Tibial nerve (tissue), 4 donors: Measurements from ENCODE around the gene KLHL22. TPM values are rescaled to one million over a fixed set of nuclear protein-coding genes. Genes with fewer than 3 reads are reported as not detected.
"Not testable (repeated sequence)": the region's sequence is repeated elsewhere in the genome, so short reads cannot be mapped to it uniquely, and the experiment has no call there.

ENCODE experiments used
- DNase-seq, 2 donors: peaks; one replicate each; pipeline ENCODE4 v3.0.0-alpha.2; 2019; ENCODE audit warnings: low spot score in 2 of 2
- H3K27ac ChIP-seq, 4 donors: fragments of 200-600 bp; sonication (generic) in 3 of 4; one replicate each; pipeline ENCODE4 v1.5.1; 2017 to 2019; ENCODE audit warnings: mild to moderate bottlenecking in 1 of 4
- H3K27me3 ChIP-seq, 2 donors: fragments of 200-600 bp; sonication (generic) in 1 of 2; one replicate each; pipeline versions ENCODE4 v1.5.1 to v1.6.0; 2017 to 2019
- H3K36me3 ChIP-seq, 3 donors: fragments of 200-600 bp; sonication (generic); one replicate each; pipeline ENCODE4 v1.5.1; 2018 to 2019
- H3K4me1 ChIP-seq, 4 donors: fragments of 200-600 bp; sonication (generic) in 3 of 4; one replicate each; pipeline ENCODE4 v1.5.1; 2017 to 2019
- H3K4me3 ChIP-seq, 4 donors: fragments of 200-600 bp; sonication (generic) in 3 of 4; one replicate each; pipeline ENCODE4 v1.5.1; 2017 to 2019; ENCODE audit warnings: mild to moderate bottlenecking in 1 of 4, moderate library complexity in 1 of 4
- H3K9me3 ChIP-seq, 4 donors: fragments of 200-600 bp; sonication (generic) in 3 of 4; one replicate each; pipeline ENCODE4 v1.5.1; 2017 to 2019
- CTCF ChIP-seq, 5 experiments: fragments of 200-600 bp in 3 of 5; fragments of 450-650 bp in 2 of 5; sonication (generic) in 3 of 5; IDR thresholded peaks; one replicate each; pipeline ENCODE4 v1.5.1; 2016 to 2019; ENCODE audit warnings: antibody characterized with exemption in 5 of 5, mild to moderate bottlenecking in 3 of 5, moderate library complexity in 2 of 5
- EP300 ChIP-seq, 2 donors: sonication (generic); formaldehyde crosslinking; IDR thresholded peaks; one replicate each; pipeline ENCODE4 v1.6.1; 2017; ENCODE audit warnings: antibody characterized with exemption in 2 of 2, mild to moderate bottlenecking in 1 of 2
- POLR2A ChIP-seq, 2 donors: fragments of 450-650 bp; IDR thresholded peaks; one replicate each; pipeline ENCODE4 v1.6.1; 2017; ENCODE audit warnings: antibody characterized with exemption in 2 of 2, mild to moderate bottlenecking in 2 of 2, moderate library complexity in 2 of 2
- WGBS, 2 donors: methylation state at CpG; one replicate each; pipeline ENCODE4 v1.1.5; 2018; 5-methylcytosine and 5-hydroxymethylcytosine counted together
- total RNA-seq, 4 donors: library from RNA; depleted of rRNA; stranded (reverse); fragments of >200 nt; gene quantifications; one replicate each; pipeline ENCODE4 v1.1.0, GENCODE V29; 2016

KLHL22 gene
- total RNA-seq, 4 donors from 2014 or later, result 31.6 to 50.4 (median 41.4) TPM

DNA sequence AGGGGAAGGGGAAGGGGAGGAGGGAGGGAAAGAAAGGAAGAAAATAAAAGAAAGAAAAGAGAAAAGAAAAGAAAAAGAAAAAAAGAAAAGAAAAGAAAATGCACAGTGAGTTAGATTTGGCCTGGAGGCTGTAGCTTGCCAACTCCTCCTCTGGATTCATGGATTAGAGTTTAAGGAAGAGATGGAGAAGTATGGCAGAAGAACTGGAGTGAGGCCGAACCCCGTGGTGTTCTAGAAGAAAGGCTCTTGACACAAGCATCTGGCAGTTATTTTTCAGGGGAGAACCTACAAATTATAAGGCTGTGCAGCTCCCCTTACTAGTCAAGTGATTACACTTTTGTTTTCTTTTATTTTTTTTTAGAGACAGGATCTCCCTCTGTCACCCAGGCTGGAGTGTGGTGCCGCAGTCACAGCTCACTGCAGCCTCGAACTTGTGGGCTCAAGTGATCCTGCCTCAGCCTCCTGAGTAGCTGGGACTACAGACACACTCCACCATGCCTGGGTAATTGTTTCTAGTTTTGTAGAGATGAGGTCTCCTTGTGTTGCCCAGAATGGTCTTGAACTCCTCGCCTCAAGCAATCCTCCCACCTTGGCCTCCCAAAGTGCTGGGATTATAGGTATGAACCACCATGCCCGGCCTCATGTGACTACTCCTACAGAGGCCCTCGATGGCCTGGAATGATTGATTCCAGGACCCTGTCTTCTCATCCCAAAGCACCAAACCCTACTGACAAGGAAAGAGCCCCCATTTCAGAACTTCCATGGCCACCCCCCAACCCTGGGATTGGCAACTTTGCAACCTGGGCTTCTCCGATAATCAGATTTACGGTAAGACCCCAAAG, 82.2 kb downstream of the KLHL22 start:
- H3K27ac ChIP-seq, result no peak overlapping the region
- no peaks in the 10 kb centered on the region for H3K27me3 ChIP-seq
- no peak for DNase-seq
- 93 to 96% methylated on average over 9 of the region's 9 CpGs for WGBS, 2 donors
- H3K9me3 ChIP-seq, result no peaks in the 10 kb centered on the region
- no peak for TF ChIP-seq CTCF (IDR thresholded peaks at IDR 0.05)
- TF ChIP-seq EP300 (IDR thresholded peaks at IDR 0.05), result no peak
- no peak for TF ChIP-seq POLR2A (IDR thresholded peaks at IDR 0.05)
- H3K4me3 ChIP-seq, result no peak overlapping the region
- no peaks in the 10 kb centered on the region for H3K36me3 ChIP-seq
- H3K4me1 ChIP-seq, result peaks cover 0 to 2% (median 0%) of the 10 kb centered on the region in 4 donors

GRCh38 chr22:20412474-20413216, 83.0 kb downstream of the KLHL22 start:
- TF ChIP-seq POLR2A (IDR thresholded peaks at IDR 0.05), result no peak
- TF ChIP-seq CTCF (IDR thresholded peaks at IDR 0.05), result no peak
- TF ChIP-seq EP300 (IDR thresholded peaks at IDR 0.05), result no peak
- H3K9me3 ChIP-seq, result no peaks in the 10 kb centered on the region
- DNase-seq, result no peak
- no peak overlapping the region for H3K27ac ChIP-seq
- peaks cover 0 to 7% (median 0%) of the 10 kb centered on the region in 3 donors for H3K36me3 ChIP-seq
- no peak overlapping the region for H3K4me3 ChIP-seq
- no peaks in the 10 kb centered on the region for H3K27me3 ChIP-seq
- 55 to 59% methylated on average over 10 of the region's 10 CpGs for WGBS, 2 donors
- H3K4me1 ChIP-seq, result no peaks in the 10 kb centered on the region

GRCh38 chr22:20409385-20409784, 86.2 kb downstream of the KLHL22 start:
- not testable (repeated sequence) for H3K27me3 ChIP-seq, DNase-seq, H3K4me1 ChIP-seq, H3K9me3 ChIP-seq, H3K4me3 ChIP-seq, H3K27ac ChIP-seq
- peaks cover 0 to 40% (median 0%) of the 10 kb centered on the region in 3 donors for H3K36me3 ChIP-seq
- 94 to 95% methylated on average over 3 of the region's 3 CpGs for WGBS, 2 donors

DNA sequence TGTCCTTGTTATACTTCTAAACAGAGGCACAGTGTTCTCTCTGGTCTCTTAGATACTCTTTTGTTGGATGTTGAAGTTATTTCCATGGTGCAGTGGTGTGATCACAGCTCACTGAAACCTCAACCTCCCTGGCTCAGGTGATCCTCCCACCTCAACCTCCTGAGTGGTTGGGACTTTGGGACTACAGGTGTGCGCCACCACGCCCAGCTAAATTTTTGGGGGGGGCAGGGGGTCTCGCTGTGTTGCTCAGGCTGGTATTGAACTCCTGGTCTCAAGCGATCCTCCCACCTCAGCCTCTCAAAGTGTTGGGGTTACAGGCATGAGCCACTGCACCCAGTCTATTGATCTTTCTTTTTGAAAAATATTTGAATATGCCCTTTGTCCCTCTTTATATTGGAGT, 86.7 kb downstream of the KLHL22 start:
- no peaks in the 10 kb centered on the region for H3K4me1 ChIP-seq
- WGBS, 2 donors, result 91 to 95% methylated on average over 4 of the region's 4 CpGs
- no peak overlapping the region for H3K4me3 ChIP-seq
- peaks cover 0 to 44% (median 0%) of the 10 kb centered on the region in 3 donors for H3K36me3 ChIP-seq
- no peaks in the 10 kb centered on the region for H3K27me3 ChIP-seq
- no peak for DNase-seq
- no peaks in the 10 kb centered on the region for H3K9me3 ChIP-seq
- TF ChIP-seq EP300 (IDR thresholded peaks at IDR 0.05) (no peak), POLR2A (IDR thresholded peaks at IDR 0.05) (no peak)
- no peak overlapping the region for H3K27ac ChIP-seq

- peaks cover 0 to 54% (median 0%) of the 10 kb centered on the region in 3 donors for H3K36me3 ChIP-seq
Observed at GRCh38 chr22:20407829-20408228, 87.8 kb downstream of the KLHL22 start.

DNA sequence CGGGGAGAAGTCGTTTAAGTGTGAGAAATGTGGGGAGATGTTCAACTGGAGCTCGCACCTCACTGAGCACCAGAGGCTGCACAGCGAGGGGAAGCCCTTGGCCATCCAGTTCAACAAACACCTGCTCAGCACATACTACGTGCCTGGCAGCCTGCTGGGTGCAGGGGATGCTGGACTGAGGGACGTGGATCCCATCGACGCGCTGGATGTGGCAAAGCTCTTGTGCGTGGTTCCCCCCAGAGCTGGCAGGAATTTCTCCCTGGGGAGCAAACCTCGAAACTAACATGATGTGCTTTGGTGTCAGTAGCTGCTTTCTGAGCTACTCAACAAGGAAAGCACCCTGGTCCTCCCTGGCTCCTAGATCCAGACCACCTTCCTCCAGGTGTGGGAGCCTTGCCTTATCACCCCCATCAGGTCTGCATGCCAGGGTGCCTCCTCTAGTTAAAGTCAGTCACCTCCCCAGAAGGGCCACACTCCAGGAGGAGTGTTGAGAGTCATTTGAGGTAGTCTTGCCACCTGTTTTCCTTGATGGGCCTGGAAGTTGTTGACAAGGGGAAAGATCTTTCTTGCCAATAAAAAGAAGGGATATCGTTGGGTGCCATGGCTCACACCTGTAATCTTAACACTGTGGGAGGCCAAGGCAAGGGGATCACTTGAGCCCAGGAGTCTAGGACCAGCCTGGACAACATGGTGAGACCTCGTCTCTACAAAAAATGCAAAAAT, 88.7 kb downstream of the KLHL22 start:
- no peak overlapping the region for H3K27ac ChIP-seq
- H3K27me3 ChIP-seq, result no peaks in the 10 kb centered on the region
- H3K9me3 ChIP-seq, result no peaks in the 10 kb centered on the region
- 87 to 94% methylated on average over 13 of the region's 13 CpGs for WGBS, 2 donors
- no peak for DNase-seq
- H3K4me3 ChIP-seq, result no peak overlapping the region
- no peak for TF ChIP-seq CTCF (IDR thresholded peaks at IDR 0.05)
- TF ChIP-seq EP300 (IDR thresholded peaks at IDR 0.05), result no peak
- no peak for TF ChIP-seq POLR2A (IDR thresholded peaks at IDR 0.05)
- H3K4me1 ChIP-seq, result no peaks in the 10 kb centered on the region
- H3K36me3 ChIP-seq, result peaks cover 0 to 62% (median 0%) of the 10 kb centered on the region in 3 donors

More at GRCh38 chr22:20407829-20408228, 87.8 kb downstream of the KLHL22 start:
- no peak for DNase-seq
- Histone ChIP-seq H3K4me3 (no peak overlapping the region), H3K4me1 (no peaks in the 10 kb centered on the region), H3K9me3 (no peaks in the 10 kb centered on the region), H3K27ac (no peak overlapping the region), H3K27me3 (no peaks in the 10 kb centered on the region)
- no peak for TF ChIP-seq POLR2A (IDR thresholded peaks at IDR 0.05)
- WGBS, 2 donors, result 71 to 89% methylated on average over 3 of the region's 3 CpGs
